OCI-LY7 (cell line): ENCODE data around the gene WDR70. TPM values are rescaled to one million over a fixed set of nuclear protein-coding genes. Genes with fewer than 3 reads are reported as not detected.

ENCODE experiments used
- BruUV-seq: library from RNA; stranded (reverse); fragments of 400-500 nt; replicated peaks from 2 replicates; lab custom pipeline; 2021; lab: Mats Ljungman, UMichigan
- CTCF ChIA-PET: fragments of 300-600 bp; sonication (Branson Sonifier 250); formaldehyde crosslinking; loops from one replicate; lab custom pipeline; 2022; ENCODE audit warnings: antibody characterized with exemption; ENCODE audit not compliant: unreplicated experiment; lab: Charles Lee
- POLR2A ChIA-PET: fragments of 300-600 bp; sonication (Branson Sonifier 250); formaldehyde crosslinking; loops from one replicate; lab custom pipeline; 2022; ENCODE audit warnings: antibody characterized with exemption; lab: Charles Lee
- DNase-seq: peaks from one replicate; pipeline ENCODE4 v3.0.0-alpha.2; 2015; ENCODE audit warnings: low spot score
- H2AFZ ChIP-seq: fragments of 200-600 bp; sonication (generic), shearing (Covaris generic); 2 replicates; pipeline ENCODE4 v1.6.1; 2014; ENCODE audit warnings: mild to moderate bottlenecking, antibody characterized with exemption, low read length, moderate library complexity
- H3K27ac ChIP-seq: fragments of 200-600 bp; sonication (generic); 2 replicates; pipeline ENCODE4 v1.5.1; 2014; ENCODE audit warnings: mixed run types, low read depth, mild to moderate bottlenecking, moderate library complexity, low read length, inconsistent platforms; ENCODE audit not compliant: poor library complexity, severe bottlenecking
- H3K36me3 ChIP-seq: fragments of 200-600 bp; sonication (generic); 2 replicates; pipeline ENCODE4 v1.6.1; 2014; ENCODE audit warnings: mild to moderate bottlenecking, antibody characterized with exemption, low read length, moderate library complexity, mixed read lengths; ENCODE audit not compliant: insufficient read depth
- H3K4me1 ChIP-seq: fragments of 200-600 bp; sonication (generic); 2 replicates; pipeline ENCODE4 v1.5.1; 2014; ENCODE audit warnings: mild to moderate bottlenecking, low read length; ENCODE audit not compliant: insufficient read depth, poor library complexity, severe bottlenecking
- H3K4me2 ChIP-seq: fragments of 200-600 bp; sonication (generic); 2 replicates; pipeline ENCODE4 v1.6.1; 2014; ENCODE audit warnings: mild to moderate bottlenecking, low read length
- H3K4me3 ChIP-seq: fragments of 200-600 bp; sonication (generic); 2 replicates; pipeline ENCODE4 v1.5.1; 2014; ENCODE audit warnings: mild to moderate bottlenecking, low read depth, low read length; ENCODE audit not compliant: poor library complexity, severe bottlenecking
- H3K79me2 ChIP-seq: fragments of 200-600 bp; sonication (generic); 2 replicates; pipeline ENCODE4 v1.6.1; 2016; ENCODE audit warnings: low read depth, mild to moderate bottlenecking, low read length, moderate library complexity, mixed read lengths; ENCODE audit not compliant: insufficient read depth
- H3K9me2 ChIP-seq: fragments of 200-600 bp; sonication (generic); 2 replicates; pipeline ENCODE4 v1.6.1; 2016; ENCODE audit warnings: mild to moderate bottlenecking, low read length, mixed read lengths; ENCODE audit not compliant: insufficient read depth
- H3K9me3 ChIP-seq: fragments of 200-600 bp; sonication (generic); 2 replicates; pipeline ENCODE4 v1.6.1; 2014; ENCODE audit warnings: mild to moderate bottlenecking, mixed run types, low read length, mixed read lengths
- H4K20me1 ChIP-seq: fragments of 200-600 bp; sonication (generic); 2 replicates; pipeline ENCODE4 v1.6.1; 2014; ENCODE audit warnings: mild to moderate bottlenecking, antibody characterized with exemption, low read length, moderate library complexity, mixed read lengths; ENCODE audit not compliant: insufficient read depth
- EZH2phosphoT487 ChIP-seq: fragments of 200-600 bp; sonication (generic); IDR thresholded peaks from 2 replicates; pipeline ENCODE4 v1.6.1; 2018; ENCODE audit warnings: low read depth, borderline replicate concordance, mild to moderate bottlenecking, mixed run types, antibody characterized with exemption, low read length, moderate library complexity, mixed read lengths
- intact Hi-C: fragments of 100-400 bp; cut with micrococcal nuclease; formaldehyde crosslinking; loops from one replicate; pipeline ENCODE4 v1.10.0; 2022; ENCODE audit not compliant: unreplicated experiment
- total RNA-seq, 2 experiments: library from RNA; depleted of rRNA in 1 of 2; stranded (reverse); fragments of >200 nt in 1 of 2; shearing (Covaris generic) in 1 of 2; gene quantifications; 2 replicates each; pipeline ENCODE4 v1.2.3, GENCODE V29; 2014 to 2022
- TF ChIP-seq, protein P1 (sequence below): fragments of 200-600 bp; sonication (generic); conservative IDR thresholded peaks from 2 replicates; pipeline ENCODE4 v1.5.1; 2014; ENCODE audit warnings: mild to moderate bottlenecking, antibody characterized with exemption, low read length, moderate library complexity, mixed read lengths

WDR70 gene
- total RNA-seq, 2 experiments from 2014 or later, result 26.2 to 35.4 TPM

DNA sequence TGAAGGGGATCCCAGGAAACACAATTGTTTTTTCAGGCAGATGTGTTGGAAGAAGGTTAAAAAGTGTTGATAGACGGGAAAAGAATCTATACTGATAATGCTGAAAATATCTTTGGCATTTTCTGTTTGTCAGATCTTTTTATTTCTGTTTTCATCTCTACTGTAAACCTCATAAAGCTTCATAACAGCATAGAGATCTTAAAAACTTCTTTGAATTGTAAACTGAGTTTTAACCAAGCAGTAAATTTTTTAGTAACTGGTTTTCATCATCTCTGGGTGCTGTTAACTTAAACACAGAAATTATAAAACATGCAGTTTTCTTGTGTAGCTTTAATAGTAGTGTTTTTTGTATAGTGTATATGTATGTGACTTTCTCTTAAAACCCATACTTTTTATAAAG is 227.0 kb downstream of the WDR70 start:
- H3K4me2 ChIP-seq, result no peak overlapping the region
- H3K36me3 ChIP-seq, result no peaks in the 10 kb centered on the region
- no peaks in the 10 kb centered on the region for H3K79me2 ChIP-seq
- no peak for DNase-seq
- peaks cover 4% of the 10 kb centered on the region; the same call in 1 of the 2 replicates for H3K9me3 ChIP-seq
- TF ChIP-seq, protein P1, sequence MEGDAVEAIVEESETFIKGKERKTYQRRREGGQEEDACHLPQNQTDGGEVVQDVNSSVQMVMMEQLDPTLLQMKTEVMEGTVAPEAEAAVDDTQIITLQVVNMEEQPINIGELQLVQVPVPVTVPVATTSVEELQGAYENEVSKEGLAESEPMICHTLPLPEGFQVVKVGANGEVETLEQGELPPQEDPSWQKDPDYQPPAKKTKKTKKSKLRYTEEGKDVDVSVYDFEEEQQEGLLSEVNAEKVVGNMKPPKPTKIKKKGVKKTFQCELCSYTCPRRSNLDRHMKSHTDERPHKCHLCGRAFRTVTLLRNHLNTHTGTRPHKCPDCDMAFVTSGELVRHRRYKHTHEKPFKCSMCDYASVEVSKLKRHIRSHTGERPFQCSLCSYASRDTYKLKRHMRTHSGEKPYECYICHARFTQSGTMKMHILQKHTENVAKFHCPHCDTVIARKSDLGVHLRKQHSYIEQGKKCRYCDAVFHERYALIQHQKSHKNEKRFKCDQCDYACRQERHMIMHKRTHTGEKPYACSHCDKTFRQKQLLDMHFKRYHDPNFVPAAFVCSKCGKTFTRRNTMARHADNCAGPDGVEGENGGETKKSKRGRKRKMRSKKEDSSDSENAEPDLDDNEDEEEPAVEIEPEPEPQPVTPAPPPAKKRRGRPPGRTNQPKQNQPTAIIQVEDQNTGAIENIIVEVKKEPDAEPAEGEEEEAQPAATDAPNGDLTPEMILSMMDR, result no peak
- TF ChIP-seq EZH2phosphoT487, result no peak
- intact Hi-C loops, result no loop called here
- no peak overlapping the region for H2AFZ ChIP-seq
- no peaks in the 10 kb centered on the region for H4K20me1 ChIP-seq
- no TSS peak for BruUV-seq
- H3K4me1 ChIP-seq, result no peaks in the 10 kb centered on the region
- H3K9me2 ChIP-seq, result no peaks in the 10 kb centered on the region
- no peak overlapping the region for H3K27ac ChIP-seq
- POLR2A ChIA-PET, result interaction anchor here (1.2 to 1.4 kb wide), 2 partner anchors 10 to 23 kb away, joined by 3 to 5 read pairs; no protein-coding TSS in a partner anchor
- no peak overlapping the region for H3K4me3 ChIP-seq
- CTCF ChIA-PET, result no interaction called here

DNA sequence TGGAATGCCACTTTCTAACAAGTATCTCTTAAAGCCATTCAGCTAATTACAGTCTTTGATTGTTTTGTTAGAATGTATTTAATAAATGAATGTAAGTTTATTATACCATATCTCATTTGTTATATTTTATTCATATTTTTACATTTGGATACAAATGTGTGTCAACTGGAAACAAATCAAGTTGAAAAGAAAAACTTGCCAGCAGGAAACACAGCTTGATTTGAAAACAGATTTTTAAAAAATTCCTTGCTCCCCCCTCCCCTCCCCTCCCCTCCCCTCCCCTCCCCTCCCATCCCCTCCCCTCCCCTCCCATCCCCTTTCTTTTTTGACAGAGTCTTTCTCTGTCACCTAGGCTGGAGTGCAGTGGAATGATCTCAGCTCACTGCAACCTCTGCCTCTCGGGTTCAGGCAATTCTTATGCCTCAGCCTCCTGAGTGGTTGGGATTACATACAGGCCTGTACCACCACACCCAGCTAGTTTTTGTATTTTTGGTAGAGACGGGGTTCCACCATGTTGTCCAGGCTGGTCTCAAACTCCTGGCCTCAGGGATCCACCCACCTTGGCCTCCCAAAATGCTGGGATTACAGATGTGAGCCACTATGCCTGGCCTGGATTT is 227.6 kb downstream of the WDR70 start:
- Histone ChIP-seq H3K4me1 (no peaks in the 10 kb centered on the region), H3K4me2 (no peak overlapping the region), H3K9me3 (no peaks in the 10 kb centered on the region), H3K4me3 (no peak overlapping the region), H4K20me1 (no peaks in the 10 kb centered on the region), H3K9me2 (no peaks in the 10 kb centered on the region), H3K36me3 (no peaks in the 10 kb centered on the region), H2AFZ (no peak overlapping the region), H3K79me2 (no peaks in the 10 kb centered on the region), H3K27ac (no peak overlapping the region)
- BruUV-seq, result no TSS peak
- ChIA-PET CTCF (no interaction called here), POLR2A (interaction anchor here (1.2 to 1.4 kb wide), 2 partner anchors 10 to 22 kb away, joined by 3 to 5 read pairs; no protein-coding TSS in a partner anchor)
- no peak for DNase-seq
- intact Hi-C loops, result no loop called here
- TF ChIP-seq, protein P1, result no peak
- no peak for TF ChIP-seq EZH2phosphoT487

DNA sequence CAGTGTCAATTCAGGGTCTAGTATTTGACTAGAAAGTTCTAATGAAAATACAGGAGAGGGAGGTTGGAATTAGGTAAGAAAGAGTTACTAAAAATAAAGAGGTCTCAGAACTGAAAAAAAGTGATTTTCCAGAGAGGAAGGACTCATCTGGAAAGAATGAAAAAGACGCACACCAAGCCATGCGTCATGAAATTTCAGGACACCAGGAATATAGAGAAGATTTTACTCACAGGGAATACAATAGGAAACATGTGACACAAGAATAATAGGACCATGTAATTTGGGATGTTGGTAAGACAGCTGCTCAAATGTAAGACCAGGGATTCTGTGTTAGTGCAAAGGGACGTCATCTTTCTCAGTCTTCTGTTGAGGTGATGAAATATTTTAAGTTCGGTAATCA is 236.1 kb downstream of the WDR70 start:
- no peak overlapping the region for H2AFZ ChIP-seq
- H3K4me1 ChIP-seq, result no peaks in the 10 kb centered on the region
- POLR2A ChIA-PET, result no interaction called here
- H3K4me2 ChIP-seq, result no peak overlapping the region
- H3K4me3 ChIP-seq, result no peak overlapping the region
- no peaks in the 10 kb centered on the region for H3K79me2 ChIP-seq
- H3K27ac ChIP-seq, result no peak overlapping the region
- no peak for DNase-seq
- H3K36me3 ChIP-seq, result no peaks in the 10 kb centered on the region
- no peaks in the 10 kb centered on the region for H3K9me3 ChIP-seq
- no TSS peak for BruUV-seq
- CTCF ChIA-PET, result no interaction called here
- intact Hi-C loops, result no loop called here
- no peaks in the 10 kb centered on the region for H4K20me1 ChIP-seq
- H3K9me2 ChIP-seq, result no peaks in the 10 kb centered on the region; the same call in 1 of the 2 replicates
- no peak for TF ChIP-seq EZH2phosphoT487
- TF ChIP-seq, protein P1, result no peak
